NCI-H1417 treated with DMSO at 0.1 percent for 48 hours (cell line): ENCODE data around the gene GRIK1.

ENCODE experiments used
- DNase-seq: peaks from one replicate; lab custom pipeline; 2025; lab: John Stamatoyannopoulos, UW

Gene GRIK1

DNA sequence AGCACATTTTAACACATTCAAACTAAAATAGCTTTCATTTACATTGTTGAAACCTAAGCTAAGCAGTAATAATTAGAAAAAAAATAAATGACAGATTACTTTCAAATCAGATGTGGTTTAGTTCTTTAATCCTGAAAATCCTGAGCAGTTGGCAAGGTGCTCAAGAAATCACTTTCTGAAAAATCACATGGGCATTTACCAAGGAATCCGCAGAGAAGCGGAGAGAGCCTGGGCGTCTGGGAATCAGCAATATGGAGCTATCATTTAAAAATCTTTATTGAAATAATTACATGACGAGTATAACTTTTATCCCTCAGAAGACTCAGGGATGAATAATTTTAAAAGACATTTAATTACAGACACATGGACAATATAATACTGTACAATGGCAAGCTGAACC lies 30.2 kb downstream of the GRIK1 start:
- no peak for DNase-seq

DNA sequence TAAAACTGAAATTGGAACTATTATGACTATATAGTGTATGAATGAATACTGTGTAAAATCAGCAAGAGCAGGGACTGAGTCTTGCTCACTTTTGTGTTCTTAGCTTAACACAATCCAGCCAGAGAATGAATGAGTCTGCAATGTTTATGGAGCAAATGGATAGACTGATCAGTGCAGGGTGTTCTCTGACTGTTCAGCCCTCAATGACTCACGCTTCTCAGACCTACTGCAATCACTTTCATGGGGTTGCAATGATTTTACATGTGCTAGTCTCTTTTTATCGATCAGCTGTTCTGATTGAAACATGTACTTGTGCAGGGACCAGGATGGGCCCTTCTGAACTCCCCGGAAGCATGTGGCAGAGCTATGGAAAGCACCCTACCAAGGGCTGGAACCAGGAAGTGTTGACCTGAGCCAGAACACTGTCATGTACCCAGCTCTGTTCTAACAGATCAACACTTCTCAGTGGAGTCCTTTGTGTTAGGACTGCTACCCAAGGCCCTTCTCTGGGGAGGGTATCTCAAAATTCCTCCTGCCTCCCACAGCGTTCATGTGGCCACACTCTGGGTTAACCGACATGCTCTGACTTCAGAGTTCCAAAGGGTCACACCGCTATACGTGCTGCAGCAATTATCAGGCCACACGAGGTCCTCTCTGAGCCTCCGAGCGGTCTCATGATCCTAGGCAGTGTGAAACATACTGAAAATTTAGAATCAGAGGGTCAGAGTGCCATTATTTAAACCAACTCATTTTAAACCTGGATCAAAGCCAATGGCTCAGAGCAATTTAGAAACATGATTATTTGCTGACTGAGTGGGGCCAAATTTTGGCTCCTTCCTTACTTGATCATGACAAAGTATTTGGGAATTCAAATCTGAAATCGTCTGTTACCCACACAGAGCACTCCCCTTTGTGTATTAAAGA lies 35.2 kb downstream of the GRIK1 start:
- DNase-seq, result no peak

DNA sequence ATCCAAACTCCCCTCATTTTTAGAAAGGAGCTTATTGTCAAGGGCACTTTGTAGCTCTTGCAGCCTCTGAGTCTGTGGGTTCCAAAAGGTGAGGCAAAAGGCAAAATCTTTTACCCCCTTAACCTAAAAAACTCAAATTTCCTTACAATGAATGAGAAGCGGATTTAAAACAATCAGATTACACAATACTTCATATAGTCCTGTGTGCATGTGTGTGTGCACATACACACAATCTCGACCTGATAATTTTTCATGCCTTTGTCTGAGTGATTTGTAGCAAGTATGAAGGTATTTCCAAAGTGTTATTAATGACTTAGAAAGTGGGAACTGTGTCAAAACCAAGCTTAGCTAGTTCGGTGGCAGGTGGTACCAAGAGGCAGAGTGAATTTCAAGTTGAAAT lies 42.9 kb downstream of the GRIK1 start:
- no peak for DNase-seq

DNA sequence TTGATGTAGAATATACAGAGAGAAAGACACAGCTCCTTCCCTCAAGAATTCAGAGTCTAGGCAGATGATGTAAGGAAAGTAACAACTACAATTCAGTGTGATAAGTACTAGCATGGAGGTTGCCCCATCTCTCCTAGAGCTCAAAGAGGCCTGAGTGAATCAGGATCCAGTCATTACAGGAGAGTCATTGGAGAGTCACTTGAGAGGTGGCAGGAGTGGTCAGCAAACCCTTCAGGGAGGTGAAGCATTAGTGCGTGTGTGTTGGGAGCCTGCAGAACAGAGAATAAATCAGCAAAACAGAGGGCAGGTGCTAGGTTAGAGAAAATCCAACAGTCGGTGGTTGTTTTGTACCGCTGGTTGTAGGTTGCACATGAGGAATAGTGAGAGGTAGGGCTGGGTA lies 46.1 kb downstream of the GRIK1 start:
- DNase-seq, result no peak

DNA sequence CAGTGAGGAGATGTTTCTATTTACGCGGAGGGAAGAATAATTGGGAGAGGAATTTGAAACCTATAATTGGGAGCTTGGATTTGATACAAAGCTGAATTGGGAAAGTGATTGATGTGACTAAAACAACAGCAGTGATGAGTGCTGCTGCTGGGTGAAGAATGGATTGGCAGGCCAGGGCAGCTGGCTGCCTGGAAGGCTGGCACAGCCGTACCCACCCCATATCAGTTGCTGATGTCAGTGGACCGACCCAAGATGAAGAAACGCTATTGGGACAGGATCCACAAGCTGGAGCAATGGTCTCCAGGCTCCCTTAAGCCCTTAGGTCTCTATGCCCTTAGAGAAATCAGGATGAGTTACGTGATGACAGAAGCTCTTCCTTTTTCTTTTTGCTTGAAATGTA lies 47.4 kb downstream of the GRIK1 start:
- DNase-seq, result peak; percentile 92

DNA sequence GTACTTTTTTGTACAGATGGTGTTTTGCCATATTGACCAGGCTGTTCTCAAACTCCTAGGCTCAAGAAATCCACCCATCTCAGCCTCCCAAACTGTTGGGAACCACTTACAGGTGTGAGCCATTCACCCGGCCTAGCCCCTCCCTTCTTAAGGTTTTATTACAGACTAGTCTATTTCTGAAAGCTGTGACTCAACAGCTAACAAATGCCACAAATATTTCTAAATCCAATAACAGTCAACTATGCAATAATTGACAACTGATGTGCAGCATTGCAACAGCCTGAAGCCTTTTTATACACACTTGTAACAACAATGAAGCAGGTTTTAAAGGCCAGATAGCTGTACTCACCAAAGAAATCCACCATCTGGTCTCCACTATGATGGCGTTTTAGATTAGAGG lies 51.4 kb downstream of the GRIK1 start:
- no peak for DNase-seq

DNA sequence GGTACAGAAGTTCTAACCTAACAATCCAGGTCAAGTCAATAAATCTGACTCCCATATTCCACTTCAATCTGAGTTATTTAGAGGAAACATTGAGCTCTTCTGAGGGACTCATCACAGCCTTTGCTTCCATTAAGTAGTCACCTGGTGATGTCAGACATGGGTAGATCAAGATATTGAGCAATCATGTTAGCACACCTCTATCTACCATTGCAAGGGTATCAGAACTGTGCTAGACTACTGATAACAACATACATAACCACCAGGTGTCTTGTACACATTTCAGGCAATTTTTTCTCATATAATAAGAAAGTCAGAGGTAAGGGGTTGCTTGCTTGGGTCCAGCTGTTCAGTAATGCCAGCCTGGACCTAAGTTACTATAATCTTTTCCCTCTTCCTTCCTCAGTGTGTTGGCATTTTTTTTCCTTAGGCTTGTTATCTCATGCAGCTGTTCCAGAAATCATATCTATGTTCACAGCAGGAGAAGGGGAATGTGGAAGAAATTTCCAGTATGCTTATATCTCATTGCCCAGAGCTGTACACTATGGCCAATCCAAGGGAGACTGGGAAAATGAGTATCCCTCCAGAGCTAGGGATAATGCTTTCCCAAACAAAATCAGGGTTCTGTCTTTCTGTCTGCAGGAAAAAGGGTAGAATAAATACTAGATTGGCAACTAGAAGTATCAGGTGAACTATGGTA lies 52.3 kb downstream of the GRIK1 start:
- DNase-seq, result no peak

DNA sequence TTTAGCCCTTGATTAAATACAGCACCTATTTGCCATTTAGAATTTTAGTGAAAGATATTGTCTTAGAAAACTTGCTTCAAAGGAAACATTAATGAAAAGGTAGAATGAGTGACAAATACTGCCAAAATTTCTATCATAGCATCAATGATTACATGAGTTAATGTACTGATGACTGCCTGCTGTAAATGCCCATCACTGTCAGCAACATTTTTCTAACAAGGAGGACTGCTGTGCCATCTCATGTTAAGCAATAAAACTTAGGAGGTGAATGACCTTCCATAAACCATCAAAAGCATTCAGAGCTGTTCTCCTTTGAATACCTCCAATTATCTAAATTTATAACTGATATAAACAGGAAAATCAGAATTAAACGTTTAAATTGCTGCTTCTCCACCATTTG lies 54.3 kb downstream of the GRIK1 start:
- DNase-seq, result no peak

DNA sequence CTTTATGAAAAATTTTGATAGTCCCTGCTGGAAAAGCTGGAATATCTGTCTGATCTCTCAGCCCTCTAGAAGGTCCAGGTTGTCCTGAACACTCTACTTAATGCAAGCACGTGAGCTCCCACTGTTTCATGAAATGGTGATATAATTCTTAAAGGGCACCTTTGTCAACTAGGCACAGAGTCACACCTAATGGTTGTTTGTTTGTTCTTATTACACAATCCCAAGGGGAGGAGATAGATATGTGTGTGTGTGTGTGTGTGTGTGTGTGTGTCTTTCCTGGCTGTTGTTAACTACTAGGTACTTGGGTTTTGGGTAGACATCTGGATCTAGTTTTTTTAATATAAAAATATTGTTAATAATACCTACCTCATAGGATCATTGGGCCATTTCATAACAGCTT lies 63.9 kb downstream of the GRIK1 start:
- peak; percentile 13 for DNase-seq

DNA sequence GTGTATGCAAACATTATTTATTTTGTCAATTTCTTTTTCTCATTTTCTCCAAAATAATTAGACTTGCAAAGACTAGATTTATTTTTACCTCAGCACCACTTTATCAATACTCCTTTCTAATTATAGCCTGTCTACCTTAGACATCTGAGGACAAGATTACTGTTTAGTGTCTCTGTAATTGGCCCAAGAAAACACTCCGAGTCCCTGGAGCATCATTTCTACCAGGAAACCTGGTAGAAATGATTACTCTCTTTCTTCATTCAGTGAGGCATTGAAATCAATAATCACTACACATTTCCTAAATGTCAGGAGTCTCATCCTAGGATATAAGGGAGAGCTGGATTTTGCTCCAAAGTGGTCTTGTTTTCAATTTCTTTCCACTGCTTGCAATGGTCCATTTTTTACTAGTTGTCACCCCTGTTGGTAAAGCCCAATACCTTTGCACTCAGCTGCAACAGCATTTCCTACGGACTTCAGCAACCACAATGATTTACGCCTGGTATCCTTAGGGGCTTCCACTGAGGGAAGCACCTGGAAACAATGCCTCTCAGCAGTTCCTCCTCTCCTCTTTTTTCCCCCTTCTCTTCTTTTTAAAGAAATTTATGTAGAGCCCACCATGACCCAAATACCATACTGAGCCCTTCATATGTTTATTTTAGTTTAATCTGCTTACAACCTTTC lies 64.6 kb downstream of the GRIK1 start:
- DNase-seq, result no peak

DNA sequence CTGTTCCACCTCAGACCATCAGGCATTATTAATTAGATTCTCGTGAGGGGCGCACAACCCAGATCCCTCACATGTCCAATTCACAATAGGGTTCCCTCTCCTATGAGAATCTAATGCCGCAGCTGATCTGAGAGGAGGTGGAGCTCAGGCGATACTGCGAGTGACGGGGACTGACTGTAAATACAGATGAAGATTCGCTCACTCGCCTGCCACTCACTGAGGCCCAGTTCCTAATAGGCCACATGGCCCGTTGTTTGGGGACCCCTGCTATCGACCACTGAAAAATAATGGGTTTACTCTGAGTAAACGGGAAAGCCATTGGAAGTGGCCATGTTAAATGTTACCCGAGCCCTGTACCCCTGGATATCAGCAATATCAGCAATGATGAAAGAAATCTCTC lies 65.9 kb downstream of the GRIK1 start:
- DNase-seq, result no peak

DNA sequence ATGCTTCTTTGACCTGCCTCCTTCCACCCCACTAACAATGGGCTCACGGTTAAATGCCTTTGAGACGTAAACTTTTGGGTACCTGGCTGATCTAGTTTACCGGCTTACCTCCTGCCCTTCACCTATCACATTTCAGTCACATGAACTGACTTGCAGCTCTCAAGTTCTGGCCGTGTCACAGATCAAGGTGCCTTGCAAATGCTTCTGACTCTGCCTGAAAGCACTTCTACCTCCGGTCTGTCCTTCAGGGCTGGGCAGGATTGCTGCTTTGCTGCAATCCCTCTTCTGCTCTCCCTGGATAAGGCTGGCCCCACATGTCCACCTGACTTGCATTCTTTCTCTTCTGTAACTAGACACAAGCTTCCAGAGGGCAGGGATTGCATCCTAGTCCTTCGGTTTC lies 69.0 kb downstream of the GRIK1 start:
- no peak for DNase-seq

DNA sequence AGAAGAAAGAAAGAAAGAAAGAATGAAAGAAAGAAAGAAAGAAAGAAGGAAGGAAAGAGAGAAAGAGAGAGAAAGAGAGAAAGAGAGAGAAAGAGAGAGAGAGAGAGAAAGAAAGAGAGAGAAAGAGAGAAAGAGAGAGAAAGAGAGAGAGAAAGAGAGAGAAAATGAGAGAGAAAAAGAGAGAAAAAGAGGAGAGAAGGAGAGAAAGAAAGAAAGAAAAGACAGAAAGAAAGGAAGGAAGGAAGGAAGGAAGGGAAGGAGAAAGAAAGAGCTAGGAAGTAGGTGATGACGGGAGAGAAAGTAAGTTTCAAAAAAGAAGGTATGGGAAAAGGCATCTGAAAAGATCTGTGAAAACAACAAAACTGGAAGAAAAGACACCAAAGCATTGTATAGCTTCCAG lies 72.0 kb downstream of the GRIK1 start:
- DNase-seq, result no peak

DNA sequence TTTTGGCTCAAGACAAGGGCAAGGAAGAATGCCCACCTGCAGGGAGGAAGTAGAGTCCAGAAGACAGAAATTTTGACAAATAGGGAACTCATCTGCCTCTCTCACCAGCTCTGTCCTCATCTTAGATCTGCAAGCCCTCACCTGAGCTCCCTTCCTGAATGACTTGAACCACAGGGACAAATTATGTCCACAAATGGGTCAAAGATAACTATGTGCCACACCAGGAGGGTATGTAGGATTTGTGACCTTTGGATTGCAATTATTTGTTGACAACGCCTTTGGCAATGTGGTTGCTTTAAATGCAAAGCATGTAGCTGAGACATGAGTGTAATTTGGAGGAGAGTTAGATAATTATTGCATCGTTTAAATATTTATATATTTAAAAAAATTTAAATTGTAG lies 79.5 kb downstream of the GRIK1 start:
- no peak for DNase-seq

DNA sequence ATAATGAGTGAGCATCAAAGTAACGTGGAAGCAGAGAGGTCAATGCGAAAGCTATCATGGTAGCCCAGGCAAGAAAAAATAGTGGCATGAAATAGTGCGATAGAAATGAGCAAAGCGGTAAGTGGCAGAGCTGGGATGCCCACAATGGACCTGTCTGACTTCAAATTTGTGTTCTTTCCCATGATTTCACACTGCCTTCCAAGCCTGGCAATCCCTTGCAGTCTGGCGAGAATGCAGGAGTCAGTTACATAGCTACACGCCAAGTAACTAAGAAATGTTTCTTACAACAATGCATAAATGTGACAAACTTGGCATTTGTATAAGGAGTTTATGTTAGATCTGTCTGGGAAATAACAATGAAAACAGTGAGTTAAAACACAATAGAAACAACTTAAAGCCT lies 82.6 kb downstream of the GRIK1 start:
- DNase-seq, result no peak

DNA sequence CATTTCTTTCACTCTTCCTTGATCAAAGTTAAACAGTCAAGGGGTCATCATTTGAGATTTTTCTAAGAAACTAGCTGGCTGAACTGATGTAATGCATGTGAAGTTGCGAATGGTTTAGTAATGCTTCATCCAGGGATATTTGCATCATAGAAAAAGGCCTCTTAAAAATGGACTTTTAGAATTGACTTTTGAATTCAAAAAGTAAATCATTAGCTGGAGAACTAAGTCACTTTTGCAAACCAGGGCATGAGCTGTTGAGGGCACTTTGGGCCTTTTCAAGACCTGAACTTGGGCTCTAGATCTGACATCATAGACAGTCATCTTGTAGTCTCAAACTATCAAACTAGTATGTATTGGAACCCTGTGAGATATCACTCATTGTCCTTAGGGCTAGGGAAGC lies 85.0 kb downstream of the GRIK1 start:
- no peak for DNase-seq

DNA sequence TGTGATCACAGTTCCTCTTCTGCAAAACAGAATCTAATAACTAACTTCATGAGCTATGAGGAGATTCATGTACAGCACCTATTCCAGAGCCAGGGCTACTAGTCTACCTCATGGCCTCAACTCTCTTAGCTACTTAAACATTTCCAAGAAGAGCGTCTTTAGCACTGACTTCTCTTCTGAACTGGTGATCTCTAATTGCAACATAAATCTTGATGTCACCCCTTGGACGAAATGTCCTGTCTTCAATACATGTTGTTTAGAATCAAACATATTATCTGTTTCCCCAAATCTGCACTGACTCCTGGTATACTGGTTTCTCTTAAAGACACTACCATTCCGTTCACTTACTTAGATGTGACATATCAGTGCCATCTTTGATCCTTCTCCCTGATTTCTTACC lies 88.2 kb downstream of the GRIK1 start:
- no peak for DNase-seq

DNA sequence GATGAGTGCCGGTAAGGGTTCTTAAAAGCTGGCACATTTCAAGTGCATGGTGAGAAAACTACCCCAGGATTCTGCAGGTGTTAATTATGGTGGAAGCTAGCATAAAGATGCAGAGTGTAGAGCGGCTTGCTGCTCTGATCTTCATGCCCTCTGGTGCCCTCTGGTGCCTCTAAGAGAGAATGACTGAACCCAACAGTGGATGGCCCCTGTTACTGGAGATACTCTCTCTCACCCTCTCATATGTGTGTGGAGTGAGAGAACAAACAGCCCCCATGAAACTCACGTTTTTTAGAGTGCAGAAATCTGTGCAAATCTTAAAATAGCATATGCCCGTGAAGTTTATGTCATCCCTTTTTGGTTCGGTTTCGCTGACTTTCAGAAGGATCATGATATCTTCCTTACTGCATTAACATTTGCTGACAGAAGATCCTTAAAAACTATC lies 90.0 kb downstream of the GRIK1 start:
- peak; percentile 62 for DNase-seq

DNA sequence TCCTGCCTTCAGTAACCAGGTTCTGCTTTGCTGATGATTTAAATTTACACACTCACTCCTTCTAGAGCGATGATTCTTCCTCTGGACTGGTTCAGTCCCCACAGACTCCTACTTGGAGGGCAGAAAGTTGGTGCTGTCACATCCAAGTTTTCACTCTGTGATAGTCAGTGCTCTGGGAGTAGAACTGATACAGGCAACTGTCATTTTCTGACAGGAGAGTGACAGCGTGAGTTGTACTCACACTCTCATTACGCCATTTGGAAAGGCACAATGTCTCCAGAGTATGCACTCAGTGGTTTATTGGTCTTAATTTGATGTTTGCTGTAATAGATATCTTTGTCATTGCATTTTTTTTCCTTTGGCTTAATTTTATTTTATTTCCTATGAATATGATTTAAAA lies 96.0 kb downstream of the GRIK1 start:
- DNase-seq, result no peak

DNA sequence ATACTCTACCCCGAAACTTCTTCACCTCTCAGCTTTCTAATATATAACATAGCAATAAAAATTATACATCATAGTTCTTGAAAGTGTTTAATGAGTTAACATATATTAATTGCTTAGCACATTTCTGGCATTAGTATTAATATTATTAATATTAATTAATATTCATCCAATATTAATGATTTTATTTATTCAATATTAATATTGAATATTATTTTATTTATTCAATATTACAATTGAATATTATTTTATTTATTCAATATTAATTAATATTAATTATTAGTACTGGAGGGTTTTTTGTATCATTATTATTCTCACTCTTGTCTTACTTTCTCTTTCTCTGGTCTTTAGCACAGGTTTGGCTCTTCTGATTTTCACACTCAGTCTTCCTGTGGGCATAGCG lies 105.2 kb downstream of the GRIK1 start:
- no peak for DNase-seq

DNA sequence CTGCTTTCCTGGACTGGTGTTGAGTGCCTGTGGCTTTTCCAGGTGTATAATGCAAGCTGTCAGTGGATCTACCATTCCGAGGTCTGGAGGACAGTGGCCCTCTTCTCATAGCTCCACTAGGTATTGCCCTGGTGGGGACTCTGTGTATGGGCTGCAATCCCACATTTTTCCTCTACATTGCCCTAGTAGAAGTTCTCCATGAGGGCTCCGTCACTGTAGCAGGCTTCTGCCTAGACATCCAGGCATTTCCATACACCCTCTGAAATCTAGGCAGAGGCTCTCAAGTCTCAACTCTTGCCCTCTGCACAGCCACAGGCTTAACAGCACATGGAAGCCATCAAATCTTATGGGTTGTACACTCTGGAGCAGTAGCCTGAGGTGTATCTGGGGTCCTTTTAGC lies 107.6 kb downstream of the GRIK1 start:
- no peak for DNase-seq

DNA sequence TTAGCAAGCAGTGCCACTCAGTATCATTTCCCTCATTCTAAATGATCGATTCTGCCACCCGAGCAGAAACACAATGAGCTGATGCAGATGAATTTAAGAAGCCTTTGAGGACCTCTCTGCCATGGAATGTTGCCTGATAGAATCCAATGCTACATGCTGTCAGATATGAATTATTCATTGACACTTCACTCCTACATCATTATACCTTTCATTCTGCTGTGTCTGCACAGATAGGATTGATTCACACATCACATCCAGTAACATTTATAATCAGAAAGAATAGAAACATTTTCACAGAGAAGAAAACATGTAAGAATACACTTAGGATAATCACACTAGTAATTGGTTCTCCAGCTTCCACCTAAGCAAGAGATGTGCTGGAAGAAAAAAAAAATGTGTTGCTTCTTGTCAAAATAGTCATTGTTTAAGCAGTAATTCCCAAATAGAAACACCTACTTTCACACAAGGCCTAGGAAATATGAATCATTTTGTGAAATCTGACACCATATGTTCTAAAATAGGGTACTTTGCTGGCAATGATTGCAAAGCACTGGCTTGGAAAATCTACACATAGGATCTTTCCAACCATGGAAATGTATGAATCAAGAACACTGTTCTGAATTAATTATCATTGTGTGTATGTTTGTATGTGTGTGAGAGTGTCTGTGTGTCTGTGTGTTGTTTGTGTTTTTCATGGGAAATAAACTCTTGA lies 110.1 kb downstream of the GRIK1 start:
- no peak for DNase-seq
